GM23338 (cell line): Measurements from ENCODE around the gene TNS3. TPM values are rescaled to one million over a fixed set of nuclear protein-coding genes. Genes with fewer than 3 reads are reported as not detected.

Experiments
- ATAC-seq: fragments of 200-7000 bp; cut with Tn5 transposase; 3 replicates; pipeline ENCODE4 v1.9.1; 2020
- DNase-seq: peaks from one replicate; pipeline ENCODE4 v3.0.0-alpha.2; 2015; ENCODE audit warnings: low spot score
- H2AFZ ChIP-seq: fragments of 200-600 bp; sonication (generic); 2 replicates; pipeline ENCODE4 v1.8.0; 2016; ENCODE audit warnings: antibody characterized with exemption, mild to moderate bottlenecking, moderate library complexity
- H3F3A ChIP-seq: fragments of 200-600 bp; sonication (generic); replicated peaks from 2 replicates; pipeline ENCODE4 v1.8.0; 2017; ENCODE audit warnings: antibody characterized with exemption, mixed run types, low read depth
- H3K27ac ChIP-seq: fragments of 200-600 bp; sonication (generic); 2 replicates; pipeline ENCODE4 v1.6.1; 2016; ENCODE audit warnings: low read depth
- H3K27me3 ChIP-seq: fragments of 200-600 bp; sonication (generic); 2 replicates; pipeline ENCODE4 v1.8.0; 2016; ENCODE audit warnings: mild to moderate bottlenecking, mixed run types, moderate library complexity; ENCODE audit not compliant: insufficient read depth
- H3K36me3 ChIP-seq: fragments of 200-600 bp; sonication (generic); 2 replicates; pipeline ENCODE4 v1.8.0; 2016; ENCODE audit warnings: mild to moderate bottlenecking; ENCODE audit not compliant: insufficient read depth
- H3K4me1 ChIP-seq: fragments of 200-600 bp; sonication (generic); 2 replicates; pipeline ENCODE4 v1.8.0; 2016; ENCODE audit warnings: mild to moderate bottlenecking, moderate library complexity; ENCODE audit not compliant: insufficient read depth
- H3K4me2 ChIP-seq: fragments of 200-600 bp; sonication (generic); 2 replicates; pipeline ENCODE4 v1.7.1; 2017; ENCODE audit warnings: mixed run types
- H3K4me3 ChIP-seq: fragments of 200-600 bp; sonication (generic); 2 replicates; pipeline ENCODE4 v1.6.1; 2016; ENCODE audit warnings: mixed run types
- H3K79me2 ChIP-seq: fragments of 200-600 bp; sonication (generic); replicated peaks from 2 replicates; pipeline ENCODE4 v1.8.0; 2017; ENCODE audit warnings: mild to moderate bottlenecking; ENCODE audit not compliant: insufficient read depth
- H3K9me2 ChIP-seq: fragments of 200-600 bp; sonication (generic); 2 replicates; pipeline ENCODE4 v1.8.0; 2017; ENCODE audit not compliant: insufficient read depth
- H4K20me1 ChIP-seq: fragments of 200-600 bp; sonication (generic); replicated peaks from 2 replicates; pipeline ENCODE4 v1.8.0; 2017; ENCODE audit warnings: mild to moderate bottlenecking; ENCODE audit not compliant: insufficient read depth
- H3K27ac Mint-ChIP-seq: 2 replicates; pipeline ENCODE4 v1.8.0; 2020; ENCODE audit warnings: inconsistent platforms, mild to moderate bottlenecking, moderate library complexity, mixed read lengths
- H3K27me3 Mint-ChIP-seq: 3 replicates; pipeline ENCODE4 v1.8.0; 2022; ENCODE audit warnings: low read depth, mild to moderate bottlenecking, moderate library complexity, mixed read lengths, inconsistent platforms; ENCODE audit not compliant: insufficient read depth, poor library complexity
- H3K36me3 Mint-ChIP-seq: 3 replicates; pipeline ENCODE4 v1.8.0; 2021; ENCODE audit warnings: low read depth, mild to moderate bottlenecking, inconsistent platforms, moderate library complexity, mixed read lengths
- H3K4me1 Mint-ChIP-seq: 3 replicates; pipeline ENCODE4 v1.8.0; 2020; ENCODE audit warnings: mild to moderate bottlenecking, inconsistent platforms, mixed read lengths
- H3K4me3 Mint-ChIP-seq: 3 replicates; pipeline ENCODE4 v1.8.0; 2021; ENCODE audit warnings: moderate library complexity, mild to moderate bottlenecking, inconsistent platforms, mixed read lengths
- H3K9me3 Mint-ChIP-seq: 3 replicates; pipeline ENCODE4 v1.8.0; 2020; ENCODE audit warnings: moderate library complexity, mild to moderate bottlenecking, inconsistent platforms, mixed read lengths
- CREB1 ChIP-seq: fragments of 250-450 bp; sonication (Bioruptor Pico); IDR thresholded peaks from 2 replicates; pipeline ENCODE4 v1.5.0; 2020; ENCODE audit warnings: low read depth, mild to moderate bottlenecking, moderate library complexity
- EZH2 ChIP-seq: fragments of 200-600 bp; sonication (generic); IDR thresholded peaks from one replicate; pipeline ENCODE4 v1.8.0; 2017; ENCODE audit warnings: antibody characterized with exemption, mild to moderate bottlenecking, low read depth; ENCODE audit not compliant: unreplicated experiment
- EZH2phosphoT487 ChIP-seq: fragments of 200-600 bp; sonication (generic); IDR thresholded peaks from one replicate; pipeline ENCODE4 v1.8.1; 2018; ENCODE audit warnings: antibody characterized with exemption; ENCODE audit not compliant: unreplicated experiment
- JUNB ChIP-seq: IDR thresholded peaks from one replicate; pipeline ENCODE4 v1.6.1; 2016; ENCODE audit warnings: antibody characterized with exemption; ENCODE audit not compliant: unreplicated experiment
- NANOG ChIP-seq: IDR thresholded peaks from 2 replicates; pipeline ENCODE4 v1.6.1; 2016; ENCODE audit warnings: antibody characterized with exemption, borderline replicate concordance
- POLR2AphosphoS5 ChIP-seq: IDR thresholded peaks from 2 replicates; pipeline ENCODE4 v1.6.1; 2016; ENCODE audit warnings: antibody characterized with exemption, low read depth
- STAT1 ChIP-seq: IDR thresholded peaks from one replicate; pipeline ENCODE4 v1.6.1; 2016; ENCODE audit warnings: antibody characterized with exemption; ENCODE audit not compliant: unreplicated experiment
- ZNF114 ChIP-seq: fragments of 250-450 bp; sonication (Bioruptor Pico); IDR thresholded peaks from 2 replicates; pipeline ENCODE4 v1.5.0; 2020; ENCODE audit warnings: mild to moderate bottlenecking, moderate library complexity
- ZNF331 ChIP-seq: fragments of 250-450 bp; sonication (Bioruptor Pico); IDR thresholded peaks from 2 replicates; pipeline ENCODE4 v1.5.0; 2020; ENCODE audit warnings: low read depth, mild to moderate bottlenecking, moderate library complexity
- polyA plus RNA-seq: library from polyadenylated mRNA; unstranded; fragments of >200 nt; fragmentation: Nextera tagmentation; extraction: Ambion mirVana; gene quantifications from 2 replicates; pipeline ENCODE4 v1.2.1, GENCODE V29; 2016
- total RNA-seq: library from RNA; depleted of rRNA; stranded (reverse); fragments of >200 nt; shearing (Covaris generic); gene quantifications from 2 replicates; pipeline ENCODE4 v1.2.3, GENCODE V29; 2014
- TF ChIP-seq, protein P1 (sequence below): IDR thresholded peaks from 2 replicates; pipeline ENCODE4 v1.6.1; 2016; ENCODE audit warnings: antibody characterized with exemption
- TF ChIP-seq, protein P2 (sequence below), 2 experiments: fragments of 200-600 bp in 1 of 2; sonication (generic) in 1 of 2; conservative IDR thresholded peaks; 2 replicates each; pipeline versions ENCODE4 v1.5.1 to v1.6.1; 2016 to 2017; ENCODE audit warnings: antibody characterized with exemption in 2 of 2, low read depth in 2 of 2, mild to moderate bottlenecking in 2 of 2, moderate library complexity in 1 of 2
- TF ChIP-seq, protein P3 (sequence below): fragments of 250-450 bp; sonication (Bioruptor Pico); IDR thresholded peaks from 2 replicates; pipeline ENCODE4 v1.5.0; 2020; ENCODE audit warnings: mild to moderate bottlenecking, moderate library complexity

The TNS3 gene
- total and polyA plus RNA-seq, 2 experiments from 2014 or later = 6.2 to 28.7 TPM

DNA sequence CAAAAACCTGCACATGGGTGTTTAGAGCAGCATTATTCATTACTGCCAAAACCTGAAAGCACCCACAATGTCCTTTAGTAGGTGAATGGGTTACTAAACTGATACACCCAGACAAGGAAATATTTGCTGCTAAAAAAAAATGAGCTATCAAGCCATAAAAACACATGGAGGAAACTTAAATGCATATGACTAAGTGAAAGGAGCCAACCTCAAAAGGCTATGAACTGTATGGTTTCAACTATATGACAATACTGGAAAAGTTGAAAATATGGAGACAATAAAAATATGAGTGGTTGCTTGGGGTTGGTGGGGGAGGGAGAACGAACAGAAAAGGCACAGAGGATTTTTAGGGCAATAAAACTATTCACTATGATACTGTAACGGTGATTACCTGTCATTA, 291.0 kb downstream of the TNS3 start (continued):
- TF ChIP-seq CREB1 (CRISPR knock-in tag) = no peak
- TF ChIP-seq NANOG = no peak
- TF ChIP-seq POLR2AphosphoS5 = no peak
- no peak for TF ChIP-seq EZH2

DNA sequence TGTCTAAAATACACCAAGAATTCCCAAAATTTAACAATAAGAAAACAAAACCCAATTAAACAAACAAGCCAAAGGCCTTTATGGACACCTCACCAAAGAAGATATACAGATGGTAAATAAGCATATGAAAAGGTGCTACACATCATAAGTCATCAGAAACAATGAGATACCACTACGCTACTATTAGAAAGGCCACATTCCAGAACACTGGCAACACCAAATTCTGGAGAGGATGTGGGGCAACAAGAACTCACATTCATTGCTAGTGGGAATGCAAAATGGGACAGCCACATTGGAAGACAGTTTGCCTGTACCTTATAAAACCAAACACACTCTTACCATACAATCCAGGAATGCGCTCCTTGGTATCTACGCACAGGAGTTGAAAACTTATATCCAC, 291.4 kb downstream of the TNS3 start:
- H2AFZ ChIP-seq = no peak overlapping the region
- H3K36me3 Mint-ChIP-seq = peaks cover 15% of the 10 kb centered on the region
- no peaks in the 10 kb centered on the region for H3K79me2 ChIP-seq
- H3K27ac ChIP-seq = no peak overlapping the region
- no peak overlapping the region for H3K4me3 ChIP-seq
- DNase-seq (no peak), ATAC-seq (no peak)
- H3F3A ChIP-seq = no peaks in the 10 kb centered on the region
- H3K4me2 ChIP-seq = no peak overlapping the region
- no peak overlapping the region for H3K4me3 Mint-ChIP-seq
- no peaks in the 10 kb centered on the region for H3K9me3 Mint-ChIP-seq
- H3K36me3 ChIP-seq = peaks cover 7% of the 10 kb centered on the region; the same call in 1 of the 2 replicates
- no peaks in the 10 kb centered on the region for H3K4me1 ChIP-seq
- no peak overlapping the region for H3K27ac Mint-ChIP-seq
- no peaks in the 10 kb centered on the region for H3K27me3 ChIP-seq
- H3K4me1 Mint-ChIP-seq = no peaks in the 10 kb centered on the region
- H4K20me1 ChIP-seq = no peaks in the 10 kb centered on the region
- no peaks in the 10 kb centered on the region for H3K9me2 ChIP-seq
- TF ChIP-seq EZH2phosphoT487 (no peak), CREB1 (CRISPR knock-in tag) (no peak), STAT1 (no peak), EZH2 (no peak), JUNB (no peak), NANOG (no peak), ZNF114 (CRISPR knock-in tag) (no peak)
- TF ChIP-seq, protein P1, sequence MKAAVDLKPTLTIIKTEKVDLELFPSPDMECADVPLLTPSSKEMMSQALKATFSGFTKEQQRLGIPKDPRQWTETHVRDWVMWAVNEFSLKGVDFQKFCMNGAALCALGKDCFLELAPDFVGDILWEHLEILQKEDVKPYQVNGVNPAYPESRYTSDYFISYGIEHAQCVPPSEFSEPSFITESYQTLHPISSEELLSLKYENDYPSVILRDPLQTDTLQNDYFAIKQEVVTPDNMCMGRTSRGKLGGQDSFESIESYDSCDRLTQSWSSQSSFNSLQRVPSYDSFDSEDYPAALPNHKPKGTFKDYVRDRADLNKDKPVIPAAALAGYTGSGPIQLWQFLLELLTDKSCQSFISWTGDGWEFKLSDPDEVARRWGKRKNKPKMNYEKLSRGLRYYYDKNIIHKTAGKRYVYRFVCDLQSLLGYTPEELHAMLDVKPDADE = no peak
- TF ChIP-seq, protein P2, sequence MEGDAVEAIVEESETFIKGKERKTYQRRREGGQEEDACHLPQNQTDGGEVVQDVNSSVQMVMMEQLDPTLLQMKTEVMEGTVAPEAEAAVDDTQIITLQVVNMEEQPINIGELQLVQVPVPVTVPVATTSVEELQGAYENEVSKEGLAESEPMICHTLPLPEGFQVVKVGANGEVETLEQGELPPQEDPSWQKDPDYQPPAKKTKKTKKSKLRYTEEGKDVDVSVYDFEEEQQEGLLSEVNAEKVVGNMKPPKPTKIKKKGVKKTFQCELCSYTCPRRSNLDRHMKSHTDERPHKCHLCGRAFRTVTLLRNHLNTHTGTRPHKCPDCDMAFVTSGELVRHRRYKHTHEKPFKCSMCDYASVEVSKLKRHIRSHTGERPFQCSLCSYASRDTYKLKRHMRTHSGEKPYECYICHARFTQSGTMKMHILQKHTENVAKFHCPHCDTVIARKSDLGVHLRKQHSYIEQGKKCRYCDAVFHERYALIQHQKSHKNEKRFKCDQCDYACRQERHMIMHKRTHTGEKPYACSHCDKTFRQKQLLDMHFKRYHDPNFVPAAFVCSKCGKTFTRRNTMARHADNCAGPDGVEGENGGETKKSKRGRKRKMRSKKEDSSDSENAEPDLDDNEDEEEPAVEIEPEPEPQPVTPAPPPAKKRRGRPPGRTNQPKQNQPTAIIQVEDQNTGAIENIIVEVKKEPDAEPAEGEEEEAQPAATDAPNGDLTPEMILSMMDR (conservative IDR thresholded peaks at IDR 0.05; ENCODE audit: low read depth in 2 of 2) = no peak
- H3K27me3 Mint-ChIP-seq = no peaks in the 10 kb centered on the region

DNA sequence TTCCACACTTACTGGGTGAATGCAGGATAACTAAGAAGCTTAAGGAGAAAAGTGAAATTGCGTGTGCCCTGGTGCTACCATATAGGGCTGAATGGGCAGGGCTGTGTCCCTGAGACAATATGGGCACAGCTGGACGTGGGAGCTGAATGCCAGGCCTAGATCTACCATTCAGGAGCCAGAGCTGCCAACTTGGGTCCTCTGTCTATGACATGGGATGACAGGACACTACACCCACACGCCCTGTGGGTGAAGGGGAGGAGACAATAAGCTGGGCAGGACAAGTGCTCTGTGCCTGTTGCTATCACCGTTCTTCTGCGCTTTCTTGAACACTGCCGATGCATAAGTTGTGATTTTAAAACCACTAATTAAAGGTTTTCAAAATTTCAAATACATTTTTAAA, 293.9 kb downstream of the TNS3 start:
- ATAC-seq (no peak), DNase-seq (no peak)
- no peaks in the 10 kb centered on the region for H3K4me1 Mint-ChIP-seq
- no peaks in the 10 kb centered on the region for H3K27me3 Mint-ChIP-seq
- no peak overlapping the region for H3K27ac Mint-ChIP-seq
- Histone ChIP-seq H3K27ac (no peak overlapping the region), H3K79me2 (no peaks in the 10 kb centered on the region), H3K4me2 (no peak overlapping the region), H3K4me1 (no peaks in the 10 kb centered on the region), H3K4me3 (no peak overlapping the region), H3K9me2 (no peaks in the 10 kb centered on the region), H2AFZ (no peak overlapping the region), H3F3A (no peaks in the 10 kb centered on the region), H3K27me3 (no peaks in the 10 kb centered on the region), H3K36me3 (peaks cover 7% of the 10 kb centered on the region; the same call in 1 of the 2 replicates), H4K20me1 (no peaks in the 10 kb centered on the region)
- peaks cover 18% of the 10 kb centered on the region; the same call in 2 of the 3 replicates for H3K36me3 Mint-ChIP-seq
- no peak overlapping the region for H3K4me3 Mint-ChIP-seq
- H3K9me3 Mint-ChIP-seq = no peaks in the 10 kb centered on the region
- no peak for TF ChIP-seq JUNB
- TF ChIP-seq POLR2AphosphoS5 = no peak
- TF ChIP-seq, protein P3, sequence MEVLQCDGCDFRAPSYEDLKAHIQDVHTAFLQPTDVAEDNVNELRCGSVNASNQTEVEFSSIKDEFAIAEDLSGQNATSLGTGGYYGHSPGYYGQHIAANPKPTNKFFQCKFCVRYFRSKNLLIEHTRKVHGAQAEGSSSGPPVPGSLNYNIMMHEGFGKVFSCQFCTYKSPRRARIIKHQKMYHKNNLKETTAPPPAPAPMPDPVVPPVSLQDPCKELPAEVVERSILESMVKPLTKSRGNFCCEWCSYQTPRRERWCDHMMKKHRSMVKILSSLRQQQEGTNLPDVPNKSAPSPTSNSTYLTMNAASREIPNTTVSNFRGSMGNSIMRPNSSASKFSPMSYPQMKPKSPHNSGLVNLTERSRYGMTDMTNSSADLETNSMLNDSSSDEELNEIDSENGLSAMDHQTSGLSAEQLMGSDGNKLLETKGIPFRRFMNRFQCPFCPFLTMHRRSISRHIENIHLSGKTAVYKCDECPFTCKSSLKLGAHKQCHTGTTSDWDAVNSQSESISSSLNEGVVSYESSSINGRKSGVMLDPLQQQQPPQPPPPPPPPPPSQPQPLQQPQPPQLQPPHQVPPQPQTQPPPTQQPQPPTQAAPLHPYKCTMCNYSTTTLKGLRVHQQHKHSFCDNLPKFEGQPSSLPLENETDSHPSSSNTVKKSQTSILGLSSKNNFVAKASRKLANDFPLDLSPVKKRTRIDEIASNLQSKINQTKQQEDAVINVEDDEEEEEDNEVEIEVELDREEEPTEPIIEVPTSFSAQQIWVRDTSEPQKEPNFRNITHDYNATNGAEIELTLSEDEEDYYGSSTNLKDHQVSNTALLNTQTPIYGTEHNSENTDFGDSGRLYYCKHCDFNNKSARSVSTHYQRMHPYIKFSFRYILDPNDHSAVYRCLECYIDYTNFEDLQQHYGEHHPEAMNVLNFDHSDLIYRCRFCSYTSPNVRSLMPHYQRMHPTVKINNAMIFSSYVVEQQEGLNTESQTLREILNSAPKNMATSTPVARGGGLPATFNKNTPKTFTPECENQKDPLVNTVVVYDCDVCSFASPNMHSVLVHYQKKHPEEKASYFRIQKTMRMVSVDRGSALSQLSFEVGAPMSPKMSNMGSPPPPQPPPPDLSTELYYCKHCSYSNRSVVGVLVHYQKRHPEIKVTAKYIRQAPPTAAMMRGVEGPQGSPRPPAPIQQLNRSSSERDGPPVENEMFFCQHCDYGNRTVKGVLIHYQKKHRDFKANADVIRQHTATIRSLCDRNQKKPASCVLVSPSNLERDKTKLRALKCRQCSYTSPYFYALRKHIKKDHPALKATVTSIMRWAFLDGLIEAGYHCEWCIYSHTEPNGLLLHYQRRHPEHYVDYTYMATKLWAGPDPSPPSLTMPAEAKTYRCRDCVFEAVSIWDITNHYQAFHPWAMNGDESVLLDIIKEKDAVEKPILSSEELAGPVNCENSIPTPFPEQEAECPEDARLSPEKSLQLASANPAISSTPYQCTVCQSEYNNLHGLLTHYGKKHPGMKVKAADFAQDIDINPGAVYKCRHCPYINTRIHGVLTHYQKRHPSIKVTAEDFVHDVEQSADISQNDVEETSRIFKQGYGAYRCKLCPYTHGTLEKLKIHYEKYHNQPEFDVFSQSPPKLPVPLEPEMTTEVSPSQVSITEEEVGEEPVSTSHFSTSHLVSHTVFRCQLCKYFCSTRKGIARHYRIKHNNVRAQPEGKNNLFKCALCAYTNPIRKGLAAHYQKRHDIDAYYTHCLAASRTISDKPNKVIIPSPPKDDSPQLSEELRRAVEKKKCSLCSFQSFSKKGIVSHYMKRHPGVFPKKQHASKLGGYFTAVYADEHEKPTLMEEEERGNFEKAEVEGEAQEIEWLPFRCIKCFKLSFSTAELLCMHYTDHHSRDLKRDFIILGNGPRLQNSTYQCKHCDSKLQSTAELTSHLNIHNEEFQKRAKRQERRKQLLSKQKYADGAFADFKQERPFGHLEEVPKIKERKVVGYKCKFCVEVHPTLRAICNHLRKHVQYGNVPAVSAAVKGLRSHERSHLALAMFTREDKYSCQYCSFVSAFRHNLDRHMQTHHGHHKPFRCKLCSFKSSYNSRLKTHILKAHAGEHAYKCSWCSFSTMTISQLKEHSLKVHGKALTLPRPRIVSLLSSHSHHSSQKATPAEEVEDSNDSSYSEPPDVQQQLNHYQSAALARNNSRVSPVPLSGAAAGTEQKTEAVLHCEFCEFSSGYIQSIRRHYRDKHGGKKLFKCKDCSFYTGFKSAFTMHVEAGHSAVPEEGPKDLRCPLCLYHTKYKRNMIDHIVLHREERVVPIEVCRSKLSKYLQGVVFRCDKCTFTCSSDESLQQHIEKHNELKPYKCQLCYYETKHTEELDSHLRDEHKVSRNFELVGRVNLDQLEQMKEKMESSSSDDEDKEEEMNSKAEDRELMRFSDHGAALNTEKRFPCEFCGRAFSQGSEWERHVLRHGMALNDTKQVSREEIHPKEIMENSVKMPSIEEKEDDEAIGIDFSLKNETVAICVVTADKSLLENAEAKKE = no peak
- no peak for TF ChIP-seq STAT1
- TF ChIP-seq ZNF331 (CRISPR knock-in tag) = no peak
- TF ChIP-seq ZNF114 (CRISPR knock-in tag) = no peak
